ENCODE results near the gene CHST15. TPM values are rescaled to one million over a fixed set of nuclear protein-coding genes. Genes with fewer than 3 reads are reported as not detected.

The CHST15 gene
- total RNA-seq, result 10 to 100 TPM in 1 of 2 donors, 1 to 10 TPM in 1; 7.5 to 14.9 TPM
- 8.9 TPM for polyA plus RNA-seq (2013, experiment 1 of 2)
- 10.0 TPM for polyA plus RNA-seq (2013, experiment 2 of 2)
- long read RNA-seq, experiment 1, partial matches to known transcripts, result 3 of 4 reads
- long read RNA-seq, experiment 1, other reads (novel, unspliced or antisense), result 1 of 4 reads
- long read RNA-seq, experiment 2, full-length matches to known transcripts, result 7 of 13 reads
- long read RNA-seq, experiment 2, partial matches to known transcripts, result 1 of 13 reads
- long read RNA-seq, experiment 2, other reads (novel, unspliced or antisense), result 5 of 13 reads
- long read RNA-seq, experiment 3, full-length matches to known transcripts, result 20 of 42 reads
- long read RNA-seq, experiment 3, partial matches to known transcripts, result 3 of 42 reads
- long read RNA-seq, experiment 3, other reads (novel, unspliced or antisense), result 19 of 42 reads
- long read RNA-seq, experiment 4, result 0 reads

- H3K4me3 Mint-ChIP-seq, result peak within 1 kb of the TSS; percentile 69
- peaks cover 13% of the 10 kb centered on the region for H3K4me1 Mint-ChIP-seq
- peak within 1 kb of the TSS; percentile 48 for H3K27ac Mint-ChIP-seq
- Histone ChIP-seq H3K9me3 (ENCODE audit: control insufficient read depth, low read length) (peaks cover 7% of the 10 kb centered on the region), H3K4me1 (ENCODE audit: control insufficient read depth, insufficient read depth, low read length) (no peaks in the 10 kb centered on the region), H3K27me3 (ENCODE audit: control insufficient read depth, insufficient read depth, low read length, poor library complexity, severe bottlenecking) (peaks cover 7% of the 10 kb centered on the region), H3K9ac (ENCODE audit: extremely low read depth, low read length, poor library complexity, severe bottlenecking) (peak within 1 kb of the TSS; percentile 73), H3K36me3 (ENCODE audit: control insufficient read depth, insufficient read depth, low read length) (no peaks in the 10 kb centered on the region), H3K4me3 (ENCODE audit: low read length) (peak within 1 kb of the TSS; percentile 80), H3K27ac (ENCODE audit: low read depth, low read length) (peak within 1 kb of the TSS; percentile 70)
- DNase-seq, result peak; percentile 95
- peaks cover 7% of the 10 kb centered on the region for H3K9me3 Mint-ChIP-seq
- TF ChIP-seq CTCF (conservative IDR thresholded peaks at IDR 0.05), result no peak
- 0% methylated on average over 29 to 106 of the region's 106 CpGs for WGBS, 2 experiments (ENCODE audit: insufficient coverage in 1 of 2, insufficient read length in 1 of 2)
- H3K36me3 Mint-ChIP-seq (ENCODE audit: low read depth), result no peaks in the 10 kb centered on the region
- peaks cover 42% of the 10 kb centered on the region for H3K27me3 Mint-ChIP-seq (ENCODE audit: insufficient read depth)
Observed at GRCh38 chr10:124092860-124093773, at the start of gene CHST15. Gene CHST15, minus strand, starts transcription at chr10:124093598. Its CDS starts 47,386 bp downstream, at chr10:124046212.

GRCh38 chr10:124142960-124143359 lies 49.6 kb upstream of the CHST15 start:
- Mint-ChIP-seq H3K36me3 (ENCODE audit: low read depth) (no peaks in the 10 kb centered on the region), H3K27ac (no peak overlapping the region), H3K4me3 (no peak overlapping the region), H3K9me3 (peaks cover 4% of the 10 kb centered on the region), H3K4me1 (no peaks in the 10 kb centered on the region), H3K27me3 (ENCODE audit: insufficient read depth) (no peaks in the 10 kb centered on the region)
- TF ChIP-seq CTCF (conservative IDR thresholded peaks at IDR 0.05), result no peak
- Histone ChIP-seq H3K9ac (ENCODE audit: extremely low read depth, low read length, poor library complexity, severe bottlenecking) (no peak overlapping the region), H3K36me3 (ENCODE audit: control insufficient read depth, insufficient read depth, low read length) (no peaks in the 10 kb centered on the region), H3K9me3 (ENCODE audit: control insufficient read depth, low read length) (no peaks in the 10 kb centered on the region), H3K4me3 (ENCODE audit: low read length) (no peak overlapping the region), H3K4me1 (ENCODE audit: control insufficient read depth, insufficient read depth, low read length) (no peaks in the 10 kb centered on the region), H3K27ac (ENCODE audit: low read depth, low read length) (no peak overlapping the region), H3K27me3 (ENCODE audit: control insufficient read depth, insufficient read depth, low read length, poor library complexity, severe bottlenecking) (no peaks in the 10 kb centered on the region)
- WGBS, 2 experiments (ENCODE audit: insufficient coverage in 1 of 2, insufficient read length in 1 of 2), result 94 to 100% methylated on average over 4 to 6 of the region's 6 CpGs
- DNase-seq, result no peak

GRCh38 chr10:124142006-124142739 lies 48.8 kb upstream of the CHST15 start:
- Mint-ChIP-seq H3K36me3 (ENCODE audit: low read depth) (no peaks in the 10 kb centered on the region), H3K4me1 (no peaks in the 10 kb centered on the region), H3K4me3 (no peak overlapping the region), H3K27me3 (ENCODE audit: insufficient read depth) (no peaks in the 10 kb centered on the region), H3K27ac (no peak overlapping the region), H3K9me3 (peaks cover 4% of the 10 kb centered on the region)
- Histone ChIP-seq H3K36me3 (ENCODE audit: control insufficient read depth, insufficient read depth, low read length) (no peaks in the 10 kb centered on the region), H3K27ac (ENCODE audit: low read depth, low read length) (no peak overlapping the region), H3K4me1 (ENCODE audit: control insufficient read depth, insufficient read depth, low read length) (no peaks in the 10 kb centered on the region), H3K9ac (ENCODE audit: extremely low read depth, low read length, poor library complexity, severe bottlenecking) (no peak overlapping the region), H3K27me3 (ENCODE audit: control insufficient read depth, insufficient read depth, low read length, poor library complexity, severe bottlenecking) (no peaks in the 10 kb centered on the region), H3K4me3 (ENCODE audit: low read length) (no peak overlapping the region), H3K9me3 (ENCODE audit: control insufficient read depth, low read length) (no peaks in the 10 kb centered on the region)
- WGBS, 2 experiments (ENCODE audit: insufficient coverage in 1 of 2, insufficient read length in 1 of 2), result 90 to 93% methylated on average over 7 of the region's 7 CpGs
- DNase-seq, result no peak
- no peak for TF ChIP-seq CTCF (conservative IDR thresholded peaks at IDR 0.05)
